ENCODE measurements around the gene GRK3.

- TF ChIP-seq CTCF (IDR thresholded peaks at IDR 0.05; ENCODE audit: low read depth, low read length, poor library complexity, severe bottlenecking) (no peak), EZH2phosphoT487 (IDR thresholded peaks at IDR 0.05; ENCODE audit: borderline replicate concordance, low read length) (no peak)
Observed at GRCh38 chr22:25748140-25748539, 183.7 kb downstream of the GRK3 start.

Data from DOHH2 (cell line).